Fibroblast of lung (primary cell): ENCODE measurements around the gene GPR156. TPM values are rescaled to one million over a fixed set of nuclear protein-coding genes. Genes with fewer than 3 reads are reported as not detected.

Experiments used
- DNase-seq, 2 donors: peaks; one replicate each; pipeline versions ENCODE4 v3.0.0 to v3.0.0-alpha.2; 2010; ENCODE audit warnings: low read depth in 2 of 2
- H2AFZ ChIP-seq: 2 replicates; pipeline ENCODE4 v1.5.1; 2012; ENCODE audit warnings: low read length, control low read depth, inconsistent platforms
- H3K27ac ChIP-seq: 2 replicates; pipeline ENCODE4 v1.5.1; 2011; ENCODE audit warnings: low read length, control low read depth; ENCODE audit not compliant: insufficient read depth
- H3K27me3 ChIP-seq: 2 replicates; pipeline ENCODE4 v1.5.1; 2011; ENCODE audit warnings: mild to moderate bottlenecking, low read length; ENCODE audit not compliant: control insufficient read depth, insufficient read depth
- H3K36me3 ChIP-seq: 2 replicates; pipeline ENCODE4 v1.5.1; 2011; ENCODE audit warnings: low read length; ENCODE audit not compliant: control insufficient read depth, insufficient read depth
- H3K4me1 ChIP-seq: 2 replicates; pipeline ENCODE4 v1.5.1; 2011; ENCODE audit warnings: low read length; ENCODE audit not compliant: control insufficient read depth, insufficient read depth; ENCODE audit errors: extremely low read depth
- H3K4me2 ChIP-seq: 2 replicates; pipeline ENCODE4 v1.5.1; 2011; ENCODE audit warnings: low read length, control low read depth; ENCODE audit not compliant: insufficient read depth; ENCODE audit errors: extremely low read depth
- H3K4me3 ChIP-seq, 4 experiments: fragments of 200-600 bp in 1 of 4; sonication (generic) in 1 of 4; replicated peaks in 1 of 4; 2 replicates each; pipeline ENCODE4 v1.5.1; 2011 to 2016; ENCODE audit warnings: low read length in 4 of 4, low read depth in 3 of 4, mild to moderate bottlenecking in 3 of 4, control low read depth in 2 of 4, inconsistent platforms in 1 of 4, mixed read lengths in 1 of 4; ENCODE audit not compliant: insufficient read depth in 1 of 4; ENCODE audit errors: control extremely low read depth in 1 of 4
- H3K79me2 ChIP-seq: 2 replicates; pipeline ENCODE4 v1.5.1; 2012; ENCODE audit warnings: mild to moderate bottlenecking, low read length, inconsistent platforms; ENCODE audit not compliant: control insufficient read depth, insufficient read depth
- H3K9ac ChIP-seq: 2 replicates; pipeline ENCODE4 v1.5.1; 2011; ENCODE audit warnings: mild to moderate bottlenecking, low read length, control low read depth; ENCODE audit not compliant: insufficient read depth
- H3K9me3 ChIP-seq: 2 replicates; pipeline ENCODE4 v1.5.1; 2012; ENCODE audit warnings: low read depth, low read length; ENCODE audit not compliant: control insufficient read depth, insufficient read depth
- H4K20me1 ChIP-seq: 2 replicates; pipeline ENCODE4 v1.5.1; 2011; ENCODE audit warnings: low read length; ENCODE audit not compliant: control insufficient read depth, insufficient read depth; ENCODE audit errors: extremely low read depth
- EZH2 ChIP-seq: IDR thresholded peaks from 2 replicates; pipeline ENCODE4 v1.5.1; 2012; ENCODE audit warnings: low read length, control low read depth, mild to moderate bottlenecking; ENCODE audit errors: missing control alignments
- polyA plus RNA-seq, 2 donors: library from polyadenylated mRNA; depleted of rRNA in 1 of 2; stranded (reverse) in 1 of 2; unstranded in 1 of 2; fragments of >200 nt; gene quantifications; 2 replicates each; pipeline ENCODE4 v1.2.1, GENCODE V29; 2011 to 2012; ENCODE audit warnings: missing spikeins in 1 of 2
- total RNA-seq: library from RNA; depleted of rRNA; stranded (reverse); fragments of >200 nt; gene quantifications from 2 replicates; pipeline ENCODE4 v1.2.1, GENCODE V29; 2014
- TF ChIP-seq, protein P1 (sequence below), 2 donors: IDR thresholded peaks in 1 of 2; conservative IDR thresholded peaks in 1 of 2; 1 replicate in 1 of 2; 2 replicates in 1 of 2; pipeline ENCODE4 v1.5.1; 2011 to 2012; ENCODE audit warnings: low read length in 2 of 2, control low read depth in 1 of 2, inconsistent platforms in 1 of 2, low read depth in 1 of 2, mild to moderate bottlenecking in 1 of 2

The GPR156 gene
- total and polyA plus RNA-seq, 2 donors (not counting 1 experiment from before 2014, with no cell fraction given): 0.33 to 0.42 TPM

DNA sequence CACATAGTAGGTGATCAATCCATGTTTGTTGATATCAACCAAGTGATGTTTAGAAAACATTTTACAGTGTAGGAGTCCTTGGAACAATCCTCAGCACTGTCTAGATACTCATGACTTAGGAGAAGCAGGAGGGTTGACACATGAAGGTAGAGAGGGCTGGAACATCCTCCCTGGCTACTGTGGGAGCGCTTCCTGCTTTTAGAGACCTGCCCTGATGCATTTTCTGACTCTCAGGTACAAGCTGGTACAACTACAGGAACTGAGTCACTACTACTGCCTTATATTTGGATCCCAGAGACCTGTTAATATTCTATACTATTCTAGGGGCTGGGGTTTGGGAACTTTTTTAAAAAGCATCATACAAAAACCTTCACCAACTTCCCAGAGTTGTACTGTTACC, 20.1 kb downstream of the GPR156 start:
- Histone ChIP-seq H3K27me3 (peaks cover 3% of the 10 kb centered on the region), H3K4me1 (no peaks in the 10 kb centered on the region), H3K9me3 (no peaks in the 10 kb centered on the region), H2AFZ (no peak overlapping the region), H3K36me3 (no peaks in the 10 kb centered on the region), H4K20me1 (no peaks in the 10 kb centered on the region), H3K9ac (no peak overlapping the region), H3K27ac (no peak overlapping the region), H3K4me3 (no peak overlapping the region), H3K79me2 (no peaks in the 10 kb centered on the region), H3K4me2 (no peak overlapping the region)
- DNase-seq: no peak
- TF ChIP-seq EZH2: no peak
- TF ChIP-seq, protein P1, sequence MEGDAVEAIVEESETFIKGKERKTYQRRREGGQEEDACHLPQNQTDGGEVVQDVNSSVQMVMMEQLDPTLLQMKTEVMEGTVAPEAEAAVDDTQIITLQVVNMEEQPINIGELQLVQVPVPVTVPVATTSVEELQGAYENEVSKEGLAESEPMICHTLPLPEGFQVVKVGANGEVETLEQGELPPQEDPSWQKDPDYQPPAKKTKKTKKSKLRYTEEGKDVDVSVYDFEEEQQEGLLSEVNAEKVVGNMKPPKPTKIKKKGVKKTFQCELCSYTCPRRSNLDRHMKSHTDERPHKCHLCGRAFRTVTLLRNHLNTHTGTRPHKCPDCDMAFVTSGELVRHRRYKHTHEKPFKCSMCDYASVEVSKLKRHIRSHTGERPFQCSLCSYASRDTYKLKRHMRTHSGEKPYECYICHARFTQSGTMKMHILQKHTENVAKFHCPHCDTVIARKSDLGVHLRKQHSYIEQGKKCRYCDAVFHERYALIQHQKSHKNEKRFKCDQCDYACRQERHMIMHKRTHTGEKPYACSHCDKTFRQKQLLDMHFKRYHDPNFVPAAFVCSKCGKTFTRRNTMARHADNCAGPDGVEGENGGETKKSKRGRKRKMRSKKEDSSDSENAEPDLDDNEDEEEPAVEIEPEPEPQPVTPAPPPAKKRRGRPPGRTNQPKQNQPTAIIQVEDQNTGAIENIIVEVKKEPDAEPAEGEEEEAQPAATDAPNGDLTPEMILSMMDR (conservative IDR thresholded peaks at IDR 0.05 in 1 of 2, IDR thresholded peaks at IDR 0.05 in 1 of 2; ENCODE audit: low read depth in 1 of 2, low read length in 2 of 2): no peak

DNA sequence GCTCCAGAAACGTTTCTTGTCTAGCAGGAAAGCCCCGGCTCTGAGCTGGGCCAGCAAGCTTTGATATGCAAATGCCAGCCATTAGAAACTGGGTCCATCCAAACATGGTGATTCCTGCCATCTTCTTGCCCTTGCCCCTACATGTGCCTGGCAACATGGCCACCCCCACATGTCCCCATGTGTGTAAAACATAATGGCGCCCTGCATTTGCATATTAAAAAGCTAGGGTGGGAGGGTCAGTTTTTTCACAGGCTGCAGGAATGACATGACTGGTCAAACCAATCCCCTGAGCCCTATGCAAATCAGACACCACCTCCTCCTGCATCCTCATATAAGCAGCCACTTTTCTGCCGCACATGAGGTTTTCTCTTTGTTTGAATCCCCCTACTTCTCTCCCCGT, 21.2 kb downstream of the GPR156 start:
- Histone ChIP-seq H3K4me1 (no peaks in the 10 kb centered on the region), H4K20me1 (no peaks in the 10 kb centered on the region), H3K79me2 (no peaks in the 10 kb centered on the region), H3K9me3 (no peaks in the 10 kb centered on the region), H3K4me3 (no peak overlapping the region), H3K27ac (no peak overlapping the region), H3K9ac (no peak overlapping the region), H3K4me2 (no peak overlapping the region), H3K36me3 (no peaks in the 10 kb centered on the region), H2AFZ (no peak overlapping the region), H3K27me3 (peaks cover 3% of the 10 kb centered on the region)
- no peak for DNase-seq
- TF ChIP-seq, protein P1 (conservative IDR thresholded peaks at IDR 0.05 in 1 of 2, IDR thresholded peaks at IDR 0.05 in 1 of 2; ENCODE audit: low read depth in 1 of 2, low read length in 2 of 2): no peak
- no peak for TF ChIP-seq EZH2

DNA sequence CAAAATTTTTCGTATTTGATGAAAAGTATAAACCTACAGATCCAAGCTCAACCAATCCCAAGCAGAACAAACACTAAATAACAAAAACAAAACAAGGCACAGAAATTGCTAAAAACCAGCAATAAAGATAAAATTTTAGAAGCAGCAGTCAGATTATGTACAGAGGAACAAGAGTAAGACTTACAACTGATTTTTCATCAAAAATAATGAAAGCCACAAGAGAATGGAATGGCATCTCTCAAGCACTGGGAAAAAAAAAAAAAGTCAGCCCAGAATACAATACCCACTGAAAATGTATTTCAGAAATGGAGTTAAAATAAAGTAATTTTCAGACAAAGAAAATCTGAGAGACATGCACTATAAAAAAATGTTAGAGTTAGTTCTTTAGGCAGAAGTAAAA, 27.0 kb downstream of the GPR156 start:
- TF ChIP-seq, protein P1 (conservative IDR thresholded peaks at IDR 0.05 in 1 of 2, IDR thresholded peaks at IDR 0.05 in 1 of 2; ENCODE audit: low read depth in 1 of 2, low read length in 2 of 2): no peak
- TF ChIP-seq EZH2: no peak
- H3K4me2 ChIP-seq: no peak overlapping the region
- H3K27me3 ChIP-seq: no peaks in the 10 kb centered on the region
- no peak overlapping the region for H3K9ac ChIP-seq
- DNase-seq: no peak
- no peaks in the 10 kb centered on the region for H3K36me3 ChIP-seq
- no peaks in the 10 kb centered on the region for H3K9me3 ChIP-seq
- no peak overlapping the region for H3K27ac ChIP-seq
- H3K4me3 ChIP-seq: no peak overlapping the region
- no peak overlapping the region for H2AFZ ChIP-seq
- no peaks in the 10 kb centered on the region for H4K20me1 ChIP-seq
- H3K4me1 ChIP-seq: no peaks in the 10 kb centered on the region
- H3K79me2 ChIP-seq: no peaks in the 10 kb centered on the region
